ENCODE results near the gene SNX8.

DNA sequence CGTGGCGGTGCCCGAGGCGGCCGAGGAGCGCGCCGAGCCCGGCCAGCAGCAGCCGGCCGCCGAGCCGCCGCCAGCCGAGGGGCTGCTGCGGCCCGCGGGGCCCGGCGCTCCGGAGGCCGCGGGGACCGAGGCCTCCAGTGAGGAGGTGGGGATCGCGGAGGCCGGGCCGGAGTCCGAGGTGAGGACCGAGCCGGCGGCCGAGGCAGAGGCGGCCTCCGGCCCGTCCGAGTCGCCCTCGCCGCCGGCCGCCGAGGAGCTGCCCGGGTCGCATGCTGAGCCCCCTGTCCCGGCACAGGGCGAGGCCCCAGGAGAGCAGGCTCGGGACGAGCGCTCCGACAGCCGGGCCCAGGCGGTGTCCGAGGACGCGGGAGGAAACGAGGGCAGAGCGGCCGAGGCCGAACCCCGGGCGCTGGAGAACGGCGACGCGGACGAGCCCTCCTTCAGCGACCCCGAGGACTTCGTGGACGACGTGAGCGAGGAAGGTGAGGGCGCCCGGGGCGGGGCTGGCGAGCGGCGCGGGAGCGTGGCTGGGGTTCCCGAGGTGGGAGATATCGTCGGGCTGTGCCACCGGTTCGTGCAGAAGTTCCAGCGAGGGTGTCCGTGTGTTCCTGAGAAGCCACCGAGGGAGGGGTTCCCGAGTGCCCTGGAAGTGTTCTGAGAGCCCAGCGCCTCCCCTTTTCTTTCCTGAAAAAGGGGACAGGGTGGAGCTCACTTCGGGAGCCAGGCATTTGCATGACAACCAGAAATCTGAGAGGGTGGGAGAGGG, 40.9 kb upstream of the SNX8 start:
- TF ChIP-seq EZH2 (IDR thresholded peaks at IDR 0.05; ENCODE audit: borderline replicate concordance, low read depth, low read length, severe bottlenecking): no peak
- TF ChIP-seq, protein P1, sequence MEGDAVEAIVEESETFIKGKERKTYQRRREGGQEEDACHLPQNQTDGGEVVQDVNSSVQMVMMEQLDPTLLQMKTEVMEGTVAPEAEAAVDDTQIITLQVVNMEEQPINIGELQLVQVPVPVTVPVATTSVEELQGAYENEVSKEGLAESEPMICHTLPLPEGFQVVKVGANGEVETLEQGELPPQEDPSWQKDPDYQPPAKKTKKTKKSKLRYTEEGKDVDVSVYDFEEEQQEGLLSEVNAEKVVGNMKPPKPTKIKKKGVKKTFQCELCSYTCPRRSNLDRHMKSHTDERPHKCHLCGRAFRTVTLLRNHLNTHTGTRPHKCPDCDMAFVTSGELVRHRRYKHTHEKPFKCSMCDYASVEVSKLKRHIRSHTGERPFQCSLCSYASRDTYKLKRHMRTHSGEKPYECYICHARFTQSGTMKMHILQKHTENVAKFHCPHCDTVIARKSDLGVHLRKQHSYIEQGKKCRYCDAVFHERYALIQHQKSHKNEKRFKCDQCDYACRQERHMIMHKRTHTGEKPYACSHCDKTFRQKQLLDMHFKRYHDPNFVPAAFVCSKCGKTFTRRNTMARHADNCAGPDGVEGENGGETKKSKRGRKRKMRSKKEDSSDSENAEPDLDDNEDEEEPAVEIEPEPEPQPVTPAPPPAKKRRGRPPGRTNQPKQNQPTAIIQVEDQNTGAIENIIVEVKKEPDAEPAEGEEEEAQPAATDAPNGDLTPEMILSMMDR (IDR thresholded peaks at IDR 0.05; ENCODE audit: borderline replicate concordance, extremely low read depth, low read length, poor library complexity, severe bottlenecking): no peak
